ENCODE data around the gene TMEM63B. TPM values are rescaled to one million over a fixed set of nuclear protein-coding genes. Genes with fewer than 3 reads are reported as not detected.
"Not testable (repeated sequence)": the region's sequence is repeated elsewhere in the genome, so short reads cannot be mapped to it uniquely, and the experiment has no call there.

Gene TMEM63B
- total RNA-seq, 3 donors from 2014 or later = 57.0 to 108 (median 79.6) TPM

GRCh38 chr6:44091981-44092884 lies 35.1 kb upstream of the TMEM63B start:
- no peaks in the 10 kb centered on the region for H3K36me3 ChIP-seq (ENCODE audit: low read depth)
- ATAC-seq (no peak), DNase-seq (no peak)
- intact Hi-C loops (cut with DNase I, micrococcal nuclease) = no loop called here
- no peaks in the 10 kb centered on the region for H3K9me3 ChIP-seq
- peaks cover 11% of the 10 kb centered on the region for H3K4me1 ChIP-seq (ENCODE audit: low read depth)
- H3K4me3 ChIP-seq = no peak overlapping the region
- no peak for TF ChIP-seq CTCF (IDR thresholded peaks at IDR 0.05)

DNA sequence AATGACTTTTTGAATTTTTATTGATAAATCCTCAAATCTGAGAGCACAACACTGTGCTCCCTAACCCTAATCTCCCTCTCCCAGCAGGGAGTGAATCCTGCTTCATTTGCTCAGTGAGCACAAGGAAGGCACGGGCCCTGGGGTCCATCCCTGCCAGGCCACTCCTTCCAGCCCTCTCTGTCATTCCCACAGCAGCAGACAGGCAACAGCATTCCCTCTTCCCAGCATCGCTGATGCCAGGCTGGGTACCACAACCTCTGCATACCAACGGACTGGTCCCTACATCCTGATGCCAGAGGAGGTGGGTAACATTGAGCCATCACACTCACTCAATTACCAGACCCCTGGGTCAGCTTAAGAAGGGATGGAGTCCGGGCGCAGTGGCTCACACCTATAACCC lies 34.3 kb upstream of the TMEM63B start:
- Histone ChIP-seq H3K9me3 (no peaks in the 10 kb centered on the region), H3K4me1 (ENCODE audit: low read depth) (peaks cover 11% of the 10 kb centered on the region), H3K36me3 (ENCODE audit: low read depth) (no peaks in the 10 kb centered on the region), H3K4me3 (no peak overlapping the region)
- intact Hi-C loops (cut with DNase I, micrococcal nuclease) = no loop called here
- ATAC-seq (no peak), DNase-seq (no peak)
- no peak for TF ChIP-seq CTCF (IDR thresholded peaks at IDR 0.05)

DNA sequence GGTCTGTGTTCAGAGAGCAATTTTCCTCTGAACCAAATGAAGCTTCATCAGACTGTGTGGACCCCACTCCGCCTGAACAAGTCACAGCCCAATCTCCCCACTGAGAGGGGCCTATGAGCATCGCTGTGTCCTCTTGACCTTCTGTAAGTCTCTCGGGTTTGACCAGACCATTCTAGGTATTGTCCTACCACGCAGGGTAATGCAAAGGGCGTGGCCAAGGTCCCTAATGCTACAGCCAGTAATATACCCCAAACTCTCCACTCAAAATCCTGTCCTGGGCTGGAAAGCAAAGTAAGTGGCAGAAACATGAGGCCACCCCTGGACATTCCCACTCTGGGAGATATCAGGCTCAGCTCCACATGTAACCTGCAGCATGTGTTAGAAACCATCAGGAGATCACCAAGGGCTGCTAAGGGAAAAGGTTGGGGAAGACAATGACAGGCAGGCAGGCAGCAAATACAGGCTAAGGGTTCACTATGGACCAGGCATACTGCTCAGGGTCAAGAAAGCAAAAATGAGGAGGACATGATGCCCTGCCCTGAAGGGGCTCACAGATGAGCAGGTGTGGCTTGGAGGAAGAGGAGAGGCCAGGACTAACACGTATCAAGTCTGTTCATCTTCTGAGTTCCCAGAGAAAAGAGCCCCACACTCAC lies 33.5 kb upstream of the TMEM63B start:
- intact Hi-C loops (cut with DNase I, micrococcal nuclease) = no loop called here
- peaks cover 11% of the 10 kb centered on the region for H3K4me1 ChIP-seq (ENCODE audit: low read depth)
- ATAC-seq = no peak
- H3K4me3 ChIP-seq = no peak overlapping the region
- TF ChIP-seq CTCF (IDR thresholded peaks at IDR 0.05) = no peak
- DNase-seq = no peak
- H3K9me3 ChIP-seq = no peaks in the 10 kb centered on the region
- H3K36me3 ChIP-seq (ENCODE audit: low read depth) = no peaks in the 10 kb centered on the region

GRCh38 chr6:44094403-44095242 lies 32.7 kb upstream of the TMEM63B start:
- Histone ChIP-seq H3K36me3 (ENCODE audit: low read depth) (no peaks in the 10 kb centered on the region), H3K4me1 (ENCODE audit: low read depth) (peaks cover 11% of the 10 kb centered on the region), H3K9me3 (no peaks in the 10 kb centered on the region), H3K4me3 (no peak overlapping the region)
- no peak for TF ChIP-seq CTCF (IDR thresholded peaks at IDR 0.05)
- peak in 1 of 3 donors; percentile 59 for DNase-seq
- peak; percentile 77 for ATAC-seq
- intact Hi-C loops (cut with DNase I, micrococcal nuclease) = no loop called here

GRCh38 chr6:44095243-44095623 lies 32.1 kb upstream of the TMEM63B start:
- H3K36me3 ChIP-seq (ENCODE audit: low read depth); intact Hi-C loops (cut with DNase I, micrococcal nuclease); H3K4me3 ChIP-seq; H3K9me3 ChIP-seq; DNase-seq: not testable (repeated sequence)
- ATAC-seq = peak; percentile 6
- H3K4me1 ChIP-seq (ENCODE audit: low read depth) = peaks cover 11% of the 10 kb centered on the region
